GM19193 (cell line): Measurements from ENCODE around the gene KXD1.

Experiments
- POLR2A ChIP-seq: IDR thresholded peaks from 4 replicates; pipeline ENCODE4 v1.6.1; 2011; ENCODE audit not compliant: insufficient read depth, insufficient read length; ENCODE audit errors: extremely low read depth

Gene KXD1

DNA sequence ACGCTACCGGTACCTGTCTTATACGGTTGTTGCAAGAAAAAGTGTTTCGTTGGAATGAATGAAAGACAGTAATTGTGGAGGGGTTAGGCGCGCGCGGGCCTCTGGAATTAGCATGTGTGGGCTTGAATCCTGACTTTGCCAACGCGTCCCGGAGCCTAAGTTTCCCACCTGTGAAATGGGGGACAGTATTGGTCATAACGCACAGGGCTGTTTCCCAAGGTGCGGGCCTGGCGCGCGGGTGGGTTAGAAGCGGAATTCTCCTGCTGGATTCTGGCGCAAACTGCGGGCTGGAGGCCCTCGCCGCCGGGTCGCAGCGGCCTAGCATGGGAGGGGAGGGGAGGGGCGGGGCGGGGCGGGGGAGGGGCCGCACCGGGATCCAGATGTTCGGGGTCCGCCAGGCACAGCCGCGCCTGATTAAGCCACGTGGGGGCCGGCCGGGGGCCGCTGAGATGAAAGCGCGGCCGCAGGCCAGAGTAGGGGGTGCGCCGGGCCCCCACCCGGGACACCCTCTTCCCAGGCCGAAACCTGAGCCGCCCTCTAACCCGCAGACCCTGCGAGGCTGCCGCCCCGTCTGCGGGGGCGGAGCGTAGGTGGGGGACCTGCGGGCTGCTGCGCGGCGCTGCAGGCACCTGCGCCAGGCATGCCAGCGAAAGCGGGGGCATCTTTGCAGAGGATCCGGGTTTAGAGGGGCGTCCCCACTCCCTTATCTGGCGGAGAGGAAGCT is 53.8 kb downstream of the KXD1 start:
- TF ChIP-seq POLR2A = no peak

DNA sequence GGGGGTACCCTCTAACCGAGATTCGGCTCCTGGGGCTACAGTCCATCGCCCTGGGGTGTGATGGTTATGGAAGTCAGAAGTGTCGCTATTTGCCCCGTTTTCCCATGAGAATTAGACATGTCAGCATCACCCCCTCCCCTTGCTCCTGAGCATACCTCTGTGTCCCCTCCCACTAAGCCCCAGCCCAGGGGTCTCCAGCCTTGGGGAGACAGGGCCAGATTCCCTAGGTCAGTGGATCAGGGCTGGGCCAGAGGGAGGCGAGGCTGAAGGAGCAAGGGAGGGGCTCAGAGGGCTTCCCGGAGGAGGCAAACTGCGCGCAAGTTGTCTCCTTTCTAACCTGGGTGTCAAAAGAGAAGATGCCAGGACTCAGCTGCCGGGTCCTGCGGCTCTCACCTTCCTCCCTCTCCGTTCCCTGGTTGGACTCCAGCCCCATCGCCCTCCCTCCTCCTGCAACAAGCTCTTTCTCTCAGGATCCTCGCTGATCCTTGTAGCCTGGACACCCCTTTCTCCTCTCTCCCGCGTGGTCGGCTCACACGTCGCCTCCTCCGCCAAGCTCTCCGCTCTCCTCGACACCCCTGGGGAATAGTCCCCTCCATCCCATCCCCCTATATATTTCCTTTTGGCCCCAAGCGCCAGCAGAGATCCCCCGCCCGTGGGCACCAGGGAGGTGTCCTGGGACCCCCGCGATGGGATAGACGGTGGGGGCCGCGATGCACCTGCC is 54.5 kb downstream of the KXD1 start:
- no peak for TF ChIP-seq POLR2A

DNA sequence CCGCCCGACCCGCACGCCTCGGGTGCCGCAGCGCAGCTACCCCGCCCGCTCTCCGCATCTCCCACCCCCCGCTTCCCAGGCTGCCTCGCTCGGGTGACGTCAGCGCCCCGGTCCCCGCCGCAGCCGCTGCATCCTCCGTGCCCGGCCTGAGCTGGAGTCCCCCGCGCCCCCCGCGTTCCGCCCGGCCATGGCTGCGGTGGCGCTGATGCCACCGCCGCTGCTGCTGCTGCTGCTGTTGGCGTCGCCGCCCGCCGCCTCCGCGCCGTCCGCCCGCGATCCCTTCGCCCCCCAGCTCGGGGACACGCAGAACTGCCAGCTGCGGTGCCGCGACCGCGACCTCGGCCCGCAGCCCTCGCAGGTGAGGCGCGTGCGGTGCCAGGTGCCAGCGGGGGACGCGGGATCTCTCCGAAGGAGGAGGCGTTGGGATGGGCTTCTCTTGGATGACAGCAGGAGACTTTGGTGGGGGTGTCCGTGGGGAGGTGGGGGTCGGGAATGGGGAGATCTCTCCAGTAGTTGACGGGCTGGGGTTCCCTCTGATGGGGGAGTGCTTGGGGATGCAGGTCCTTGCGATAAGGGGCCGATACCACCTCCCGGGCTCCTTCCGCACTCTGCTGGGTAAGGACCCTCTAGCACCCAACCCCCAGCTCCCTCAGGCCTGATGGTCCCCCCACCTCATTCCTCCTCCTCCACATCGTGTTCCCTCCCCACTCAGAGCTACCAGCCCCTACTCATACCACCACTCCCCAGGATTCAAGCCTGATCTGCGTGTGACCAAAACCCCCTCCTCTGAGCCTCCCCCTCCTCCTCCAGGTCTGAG is 55.3 kb downstream of the KXD1 start, which contains the start of gene TMEM59L:
Gene TMEM59L, plus strand, starts transcription at position 99 of the 817 bp plus-strand sequence. Its CDS starts 89 bp downstream, at position 188.
- TF ChIP-seq POLR2A = no peak

DNA sequence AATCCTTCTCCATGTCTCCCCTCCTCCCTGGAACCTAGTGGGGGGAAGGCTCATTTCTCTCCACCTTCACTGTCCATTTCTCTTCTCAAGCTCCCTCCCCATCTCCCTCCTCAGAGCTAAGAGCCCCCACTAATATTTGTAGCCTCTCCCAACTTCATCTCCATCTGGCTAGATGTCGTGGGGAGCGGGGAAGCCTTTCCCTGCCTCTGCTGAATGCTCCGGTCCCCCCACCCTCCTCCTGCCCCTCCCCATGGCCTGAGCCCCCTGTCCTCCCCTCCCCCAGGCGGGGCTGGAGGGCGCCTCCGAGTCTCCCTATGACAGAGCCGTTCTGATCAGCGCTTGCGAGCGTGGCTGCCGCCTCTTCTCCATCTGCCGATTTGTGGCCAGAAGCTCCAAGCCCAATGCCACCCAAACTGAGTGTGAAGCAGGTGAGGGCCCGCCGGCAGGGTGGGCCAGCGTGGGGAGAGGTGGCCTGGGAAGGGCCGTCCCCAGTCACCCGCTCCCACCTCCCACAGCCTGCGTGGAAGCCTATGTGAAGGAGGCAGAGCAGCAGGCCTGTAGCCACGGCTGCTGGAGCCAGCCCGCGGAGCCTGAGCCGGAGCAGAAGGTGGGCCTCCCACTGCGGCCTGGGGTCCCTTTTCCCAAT is 56.0 kb downstream of the KXD1 start:
- TF ChIP-seq POLR2A = no peak

DNA sequence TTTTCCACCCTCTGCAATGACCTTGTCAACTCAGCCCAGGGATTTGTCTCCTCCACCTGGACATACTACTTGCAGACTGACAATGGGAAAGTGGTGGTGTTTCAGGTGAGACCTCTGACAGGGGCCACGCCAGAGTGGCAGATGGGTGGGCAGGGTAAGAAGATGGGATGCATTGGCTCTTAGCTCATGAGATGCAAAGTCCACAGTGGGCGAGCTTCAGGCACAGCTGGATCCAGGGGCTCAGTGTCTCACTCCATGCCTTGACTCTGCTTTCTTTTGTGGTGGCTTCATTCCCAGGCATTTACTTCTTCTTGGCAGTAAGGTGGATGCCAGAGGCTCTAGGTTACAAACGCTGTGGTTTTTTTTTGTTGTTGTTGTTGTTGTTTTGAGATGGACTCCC is 58.4 kb downstream of the KXD1 start:
- no peak for TF ChIP-seq POLR2A

DNA sequence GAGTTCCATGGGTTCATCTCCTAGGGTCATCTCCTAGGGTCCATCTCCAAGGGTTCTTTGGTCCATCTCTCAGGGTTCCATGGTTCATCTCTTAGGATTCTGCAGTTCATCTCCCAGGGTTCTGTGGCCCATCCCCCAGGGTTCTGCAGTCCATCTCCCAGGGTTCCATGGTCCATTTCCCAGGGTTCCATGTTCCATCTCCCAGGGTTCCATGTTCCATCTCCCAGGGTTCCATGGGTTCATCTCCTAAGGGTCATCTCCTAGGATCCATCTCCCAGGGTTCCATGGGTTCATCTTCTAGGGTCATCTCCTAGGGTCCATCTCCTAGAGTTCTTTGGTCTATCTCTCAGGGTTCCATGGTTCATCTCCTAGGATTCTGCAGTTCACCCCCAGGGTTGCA is 59.9 kb downstream of the KXD1 start:
- no peak for TF ChIP-seq POLR2A

DNA sequence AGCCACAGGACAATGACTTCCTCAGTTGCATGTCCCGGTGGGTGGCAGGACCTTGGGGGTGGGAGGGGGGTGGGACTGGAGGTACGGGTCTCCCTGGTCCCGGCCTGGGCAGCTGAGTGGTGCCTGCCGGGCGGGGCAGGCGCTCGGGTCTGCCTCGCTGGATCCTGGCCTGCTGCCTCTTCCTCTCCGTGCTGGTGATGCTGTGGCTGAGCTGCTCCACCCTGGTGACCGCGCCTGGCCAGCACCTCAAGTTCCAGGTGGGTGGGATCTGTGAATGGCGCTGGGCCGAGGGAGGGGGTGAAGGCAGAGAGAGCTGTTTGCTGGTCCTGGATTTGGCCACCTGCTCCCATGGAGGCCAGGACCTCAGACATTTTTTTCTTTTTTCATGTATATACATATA is 60.6 kb downstream of the KXD1 start:
- TF ChIP-seq POLR2A = no peak
